Spleen (tissue), 11 donors: ENCODE results near the gene ZNF331. TPM values are rescaled to one million over a fixed set of nuclear protein-coding genes. Genes with fewer than 3 reads are reported as not detected.

Experiments
- DNase-seq: peaks from one replicate; pipeline ENCODE4 v3.0.0-alpha.2; 2020
- H3K27ac ChIP-seq, 8 donors: fragments of 200-600 bp; sonication (generic) in 7 of 8; 1 replicate in 4 of 8; 2 replicates in 4 of 8; pipeline versions ENCODE4 v1.5.0 to v1.8.0; 2016 to 2021; ENCODE audit warnings: inconsistent platforms in 4 of 8, mild to moderate bottlenecking in 4 of 8, moderate library complexity in 1 of 8
- H3K27me3 ChIP-seq, 7 donors: fragments of 200-600 bp; sonication (generic) in 6 of 7; replicated peaks in 1 of 7; 1 replicate in 4 of 7; 2 replicates in 3 of 7; pipeline versions ENCODE4 v1.5.0 to v1.8.0; 2016 to 2021; ENCODE audit warnings: inconsistent platforms in 3 of 7, mild to moderate bottlenecking in 1 of 7
- H3K36me3 ChIP-seq, 6 donors: fragments of 200-600 bp; sonication (generic) in 5 of 6; 1 replicate in 4 of 6; 2 replicates in 2 of 6; pipeline versions ENCODE4 v1.5.0 to v1.8.0; 2016 to 2021; ENCODE audit warnings: inconsistent platforms in 2 of 6
- H3K4me1 ChIP-seq, 6 donors: fragments of 200-600 bp; sonication (generic) in 5 of 6; 1 replicate in 3 of 6; 2 replicates in 3 of 6; pipeline versions ENCODE4 v1.5.0 to v1.8.0; 2016 to 2021; ENCODE audit warnings: inconsistent platforms in 3 of 6
- H3K4me3 ChIP-seq, 8 donors: fragments of 200-600 bp; sonication (generic) in 7 of 8; 1 replicate in 4 of 8; 2 replicates in 4 of 8; pipeline versions ENCODE4 v1.5.0 to v1.8.0; 2016 to 2021; ENCODE audit warnings: inconsistent platforms in 4 of 8, mild to moderate bottlenecking in 4 of 8, moderate library complexity in 2 of 8
- H3K9me3 ChIP-seq, 8 donors: fragments of 200-600 bp; sonication (generic) in 7 of 8; 1 replicate in 4 of 8; 2 replicates in 4 of 8; pipeline versions ENCODE4 v1.5.0 to v1.8.0; 2016 to 2021; ENCODE audit warnings: inconsistent platforms in 4 of 8
- POLR2A ChIP-seq, 3 donors: fragments of 450-650 bp; IDR thresholded peaks; one replicate each; pipeline ENCODE4 v1.5.1; 2017; ENCODE audit warnings: antibody characterized with exemption in 3 of 3, mild to moderate bottlenecking in 1 of 3
- POLR2AphosphoS5 ChIP-seq, 3 donors: sonication (generic); formaldehyde crosslinking; IDR thresholded peaks; one replicate each; pipeline ENCODE4 v1.5.1; 2017; ENCODE audit warnings: antibody characterized with exemption in 3 of 3
- WGBS, 5 donors: extraction: QIAGEN DNeasy Blood & Tissue Kit in 3 of 5; methylation state at CpG; one replicate each; pipeline versions ENCODE4 v1.1.5 to v1.1.7; 2013 to 2018; 5-methylcytosine and 5-hydroxymethylcytosine counted together
- intact Hi-C: fragments of 100-400 bp; cut with DNase I; formaldehyde crosslinking; loops from one replicate; pipeline ENCODE4 v1.15.0; 2023; ENCODE audit warnings: low total_unique reads
- polyA plus RNA-seq, 3 donors: library from polyadenylated mRNA; stranded (reverse); fragments of 200-250 nt; gene quantifications; one replicate each; pipeline ENCODE4 v1.2.1, GENCODE V29; 2013
- total RNA-seq, 7 donors: library from RNA; depleted of rRNA in 3 of 7; stranded (reverse); fragments of >200 nt in 3 of 7; fragmentation: NEBNext Ultra II Directional in 4 of 7; extraction: Animal tissue kit (Norgen Biotek cat#: 25700) in 4 of 7; gene quantifications; one replicate each; pipeline versions ENCODE4 v1.1.0 to v1.2.1, GENCODE V29; 2016 to 2021
- TF ChIP-seq, protein P1 (sequence below), 11 experiments: fragments of 200-600 bp in 7 of 11; fragments of 450-650 bp in 4 of 11; sonication (generic) in 4 of 11; IDR thresholded peaks in 8 of 11; conservative IDR thresholded peaks in 3 of 11; 1 replicate in 7 of 11; 2 replicates in 4 of 11; pipeline versions ENCODE4 v1.4.0 to v1.8.0; 2016 to 2021; ENCODE audit warnings: antibody characterized with exemption in 11 of 11, inconsistent platforms in 4 of 11, mild to moderate bottlenecking in 1 of 11
- donor health status: healthy with polysubstance abuse.
- donor health status: DM: no; HTN: no; CAD: no; lungs with moderate emphysema.
- donor health status: DM: no; HTN: no; CAD: no.
- donor health status: Bipolar disorder and iron deficiency.
- donor health status: healthy.
- donor health status: DM: no; HTN: no; CAD: no.
- donor health status: DM: yes; HTN: yes; CAD: no.

The ZNF331 gene
- total and polyA plus RNA-seq, 10 donors, result 9.4 to 31.1 (median 23.5) TPM

DNA sequence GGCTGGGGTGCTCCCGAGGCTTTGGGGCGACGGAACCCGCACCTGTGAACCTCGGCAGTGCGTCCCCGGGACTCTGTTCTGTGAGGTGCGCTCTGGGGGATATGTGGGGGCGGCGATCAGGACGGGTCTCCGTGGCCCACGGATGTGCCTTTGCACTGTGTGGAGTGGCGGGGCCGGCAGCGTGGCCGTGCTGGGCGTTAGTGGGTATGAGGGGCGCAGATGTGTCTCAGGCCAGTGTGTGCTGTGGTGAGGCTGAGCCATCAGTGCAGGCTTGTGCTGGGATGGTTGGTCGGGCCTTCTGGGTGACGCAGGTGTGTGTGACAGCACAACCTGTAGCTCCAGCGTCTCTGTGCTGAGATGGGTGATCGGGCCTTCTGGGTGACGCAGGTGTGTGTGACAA, 16.9 kb downstream of the ZNF331 start:
- TF ChIP-seq POLR2AphosphoS5 (IDR thresholded peaks at IDR 0.05) (no peak), POLR2A (IDR thresholded peaks at IDR 0.05) (no peak)
- TF ChIP-seq, protein P1, sequence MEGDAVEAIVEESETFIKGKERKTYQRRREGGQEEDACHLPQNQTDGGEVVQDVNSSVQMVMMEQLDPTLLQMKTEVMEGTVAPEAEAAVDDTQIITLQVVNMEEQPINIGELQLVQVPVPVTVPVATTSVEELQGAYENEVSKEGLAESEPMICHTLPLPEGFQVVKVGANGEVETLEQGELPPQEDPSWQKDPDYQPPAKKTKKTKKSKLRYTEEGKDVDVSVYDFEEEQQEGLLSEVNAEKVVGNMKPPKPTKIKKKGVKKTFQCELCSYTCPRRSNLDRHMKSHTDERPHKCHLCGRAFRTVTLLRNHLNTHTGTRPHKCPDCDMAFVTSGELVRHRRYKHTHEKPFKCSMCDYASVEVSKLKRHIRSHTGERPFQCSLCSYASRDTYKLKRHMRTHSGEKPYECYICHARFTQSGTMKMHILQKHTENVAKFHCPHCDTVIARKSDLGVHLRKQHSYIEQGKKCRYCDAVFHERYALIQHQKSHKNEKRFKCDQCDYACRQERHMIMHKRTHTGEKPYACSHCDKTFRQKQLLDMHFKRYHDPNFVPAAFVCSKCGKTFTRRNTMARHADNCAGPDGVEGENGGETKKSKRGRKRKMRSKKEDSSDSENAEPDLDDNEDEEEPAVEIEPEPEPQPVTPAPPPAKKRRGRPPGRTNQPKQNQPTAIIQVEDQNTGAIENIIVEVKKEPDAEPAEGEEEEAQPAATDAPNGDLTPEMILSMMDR (IDR thresholded peaks at IDR 0.05 in 8 of 11, conservative IDR thresholded peaks at IDR 0.05 in 3 of 11), result no peak
- H3K9me3 ChIP-seq, result peaks cover 0 to 9% (median 0%) of the 10 kb centered on the region in 8 donors
- H3K4me3 ChIP-seq, result peak overlapping the region; percentile 44 to 82 (median 56)
- intact Hi-C loops, result no loop called here
- H3K36me3 ChIP-seq, result peaks cover 0 to 36% (median 8%) of the 10 kb centered on the region in 6 donors
- 49 to 57% (median 52%) methylated on average over 11 to 24 of the region's 24 CpGs for WGBS, 5 donors
- peaks cover 0 to 13% (median 9%) of the 10 kb centered on the region in 6 donors for H3K4me1 ChIP-seq
- peak overlapping the region; percentile 63 to 93 (median 78) for H3K27ac ChIP-seq
- no peak for DNase-seq
- H3K27me3 ChIP-seq, result no peaks in the 10 kb centered on the region

DNA sequence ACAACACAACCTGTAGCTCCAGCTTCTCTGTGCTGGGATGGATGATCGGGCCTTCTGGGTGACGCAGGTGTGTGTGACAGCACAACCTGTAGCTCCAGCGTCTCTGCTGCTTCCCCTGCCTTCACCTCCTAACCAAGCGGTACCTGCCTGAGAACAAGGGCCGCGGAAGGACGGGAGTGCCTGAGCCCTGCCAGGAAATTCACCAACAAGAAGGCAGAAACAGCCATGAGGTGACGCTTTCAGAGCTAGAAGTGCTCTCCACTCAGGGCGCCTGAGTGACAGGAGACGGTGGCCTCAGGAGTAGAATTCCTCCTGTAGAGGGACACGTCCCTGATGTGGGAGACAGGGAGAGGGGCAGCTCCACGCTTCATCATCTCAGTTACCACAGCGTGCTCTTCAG, 17.4 kb downstream of the ZNF331 start:
- Histone ChIP-seq H3K4me3 (peak overlapping the region in 3 of 8 donors; percentile 55 to 82 (median 66)), H3K4me1 (peaks cover 0 to 13% (median 9%) of the 10 kb centered on the region in 6 donors), H3K27me3 (no peaks in the 10 kb centered on the region), H3K27ac (peak overlapping the region in 4 of 8 donors; percentile 78 to 93 (median 86)), H3K9me3 (peaks cover 0 to 9% (median 0%) of the 10 kb centered on the region in 8 donors), H3K36me3 (peaks cover 0 to 40% (median 8%) of the 10 kb centered on the region in 6 donors)
- intact Hi-C loops, result no loop called here
- 78 to 93% (median 88%) methylated on average over 8 to 13 of the region's 13 CpGs for WGBS, 5 donors
- TF ChIP-seq, protein P1 (IDR thresholded peaks at IDR 0.05 in 8 of 11, conservative IDR thresholded peaks at IDR 0.05 in 3 of 11), result no peak
- TF ChIP-seq POLR2A (IDR thresholded peaks at IDR 0.05) (no peak), POLR2AphosphoS5 (IDR thresholded peaks at IDR 0.05) (no peak)
- DNase-seq, result no peak

DNA sequence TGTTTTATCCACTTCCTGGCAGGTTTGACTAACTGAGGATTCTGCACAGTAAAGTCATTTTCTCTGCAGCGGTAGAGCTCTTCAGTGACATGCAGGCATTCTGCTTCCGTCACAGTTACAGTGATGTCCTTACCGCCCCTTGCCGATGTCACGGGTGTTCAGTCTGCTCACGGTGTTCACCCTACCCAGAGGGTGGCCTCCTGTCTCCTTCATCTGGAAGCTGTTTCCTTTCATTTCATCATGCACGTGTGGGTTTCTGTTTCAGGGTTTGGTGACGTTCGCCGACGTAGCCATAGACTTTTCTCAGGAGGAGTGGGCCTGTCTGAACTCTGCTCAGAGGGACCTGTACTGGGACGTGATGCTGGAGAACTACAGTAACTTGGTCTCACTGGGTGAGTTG, 33.4 kb downstream of the ZNF331 start:
- intact Hi-C loops, result no loop called here

DNA sequence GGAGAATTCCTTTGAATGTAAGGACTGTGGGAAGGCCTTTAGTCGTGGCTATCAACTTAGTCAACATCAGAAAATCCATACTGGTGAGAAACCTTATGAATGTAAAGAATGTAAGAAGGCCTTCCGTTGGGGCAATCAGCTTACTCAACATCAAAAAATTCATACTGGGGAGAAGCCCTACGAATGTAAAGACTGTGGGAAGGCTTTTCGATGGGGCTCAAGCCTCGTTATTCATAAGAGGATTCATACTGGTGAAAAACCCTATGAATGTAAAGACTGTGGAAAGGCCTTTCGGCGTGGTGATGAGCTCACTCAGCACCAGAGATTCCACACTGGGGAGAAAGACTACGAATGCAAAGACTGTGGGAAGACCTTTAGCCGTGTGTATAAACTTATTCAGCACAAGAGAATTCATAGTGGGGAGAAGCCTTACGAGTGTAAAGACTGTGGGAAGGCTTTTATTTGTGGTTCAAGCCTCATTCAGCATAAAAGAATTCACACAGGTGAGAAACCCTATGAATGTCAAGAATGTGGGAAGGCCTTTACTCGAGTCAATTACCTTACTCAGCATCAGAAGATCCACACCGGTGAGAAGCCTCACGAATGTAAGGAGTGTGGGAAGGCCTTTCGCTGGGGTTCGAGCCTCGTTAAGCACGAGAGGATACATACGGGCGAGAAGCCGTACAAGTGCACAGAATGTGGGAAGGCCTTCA, 39.2 kb downstream of the ZNF331 start:
- intact Hi-C loops, result no loop called here
- no peaks in the 10 kb centered on the region for H3K4me1 ChIP-seq
- H3K27me3 ChIP-seq, result no peaks in the 10 kb centered on the region
- no peak overlapping the region for H3K27ac ChIP-seq
- no peak for DNase-seq
- 93 to 96% (median 95%) methylated on average over 20 of the region's 20 CpGs for WGBS, 5 donors
- TF ChIP-seq, protein P1 (IDR thresholded peaks at IDR 0.05 in 8 of 11, conservative IDR thresholded peaks at IDR 0.05 in 3 of 11), result no peak
- TF ChIP-seq POLR2AphosphoS5 (IDR thresholded peaks at IDR 0.05), result no peak
- peaks cover 6 to 98% (median 92%) of the 10 kb centered on the region in 8 donors for H3K9me3 ChIP-seq
- peaks cover 16 to 86% (median 74%) of the 10 kb centered on the region in 6 donors for H3K36me3 ChIP-seq
- H3K4me3 ChIP-seq, result peak overlapping the region in 1 of 8 donors; percentile 20

More for the DNA sequence above, 33.4 kb downstream of the ZNF331 start:
- H3K4me3 ChIP-seq, result no peak overlapping the region
- 91 to 94% (median 94%) methylated on average over 12 of the region's 12 CpGs for WGBS, 5 donors
- peaks cover 0 to 97% (median 62%) of the 10 kb centered on the region in 6 donors for H3K36me3 ChIP-seq
- H3K4me1 ChIP-seq, result no peaks in the 10 kb centered on the region
- H3K27ac ChIP-seq, result no peak overlapping the region
- H3K9me3 ChIP-seq, result peaks cover 6 to 61% (median 41%) of the 10 kb centered on the region in 8 donors
- TF ChIP-seq POLR2AphosphoS5 (IDR thresholded peaks at IDR 0.05) (no peak), POLR2A (IDR thresholded peaks at IDR 0.05) (no peak)
- TF ChIP-seq, protein P1 (IDR thresholded peaks at IDR 0.05 in 8 of 11, conservative IDR thresholded peaks at IDR 0.05 in 3 of 11), result no peak
- H3K27me3 ChIP-seq, result no peaks in the 10 kb centered on the region
- DNase-seq, result no peak
